ENCODE measurements around the gene SMIM24.

GRCh38 chr19:3444695-3445234, 35.6 kb downstream of the SMIM24 start:
- TF ChIP-seq EZH2phosphoT487 (IDR thresholded peaks at IDR 0.05; ENCODE audit: borderline replicate concordance, low read length) (no peak), CTCF (IDR thresholded peaks at IDR 0.05; ENCODE audit: low read depth, low read length, poor library complexity, severe bottlenecking) (no peak)

Data from DOHH2 (cell line).